Stomach (tissue), 4 donors: ENCODE data around the gene EYA2.

ENCODE experiments used
- CTCF ChIP-seq, 7 experiments: fragments of 450-650 bp in 4 of 7; fragments of 200-600 bp in 3 of 7; sonication (generic) in 3 of 7; IDR thresholded peaks; one replicate each; pipeline ENCODE4 v1.5.1; 2016 to 2019; ENCODE audit warnings: antibody characterized with exemption in 7 of 7, control low read depth in 2 of 7, mild to moderate bottlenecking in 1 of 7
- POLR2A ChIP-seq, 4 donors: fragments of 450-650 bp; IDR thresholded peaks; one replicate each; pipeline ENCODE4 v1.6.1; 2016; ENCODE audit warnings: antibody characterized with exemption in 4 of 4, control low read depth in 2 of 4, mild to moderate bottlenecking in 1 of 4, moderate library complexity in 1 of 4

GRCh38 chr20:47237715-47238114 lies 343.1 kb downstream of the EYA2 start:
- TF ChIP-seq CTCF (IDR thresholded peaks at IDR 0.05) (no peak), POLR2A (IDR thresholded peaks at IDR 0.05) (no peak)
